Germinal center (tissue), 1 donor: ENCODE results near the gene LECT2.

Experiments
- DNase-seq: peaks from one replicate; pipeline ENCODE4 v3.0.0; 2012; ENCODE audit warnings: mixed read lengths, low spot score

Gene LECT2

DNA sequence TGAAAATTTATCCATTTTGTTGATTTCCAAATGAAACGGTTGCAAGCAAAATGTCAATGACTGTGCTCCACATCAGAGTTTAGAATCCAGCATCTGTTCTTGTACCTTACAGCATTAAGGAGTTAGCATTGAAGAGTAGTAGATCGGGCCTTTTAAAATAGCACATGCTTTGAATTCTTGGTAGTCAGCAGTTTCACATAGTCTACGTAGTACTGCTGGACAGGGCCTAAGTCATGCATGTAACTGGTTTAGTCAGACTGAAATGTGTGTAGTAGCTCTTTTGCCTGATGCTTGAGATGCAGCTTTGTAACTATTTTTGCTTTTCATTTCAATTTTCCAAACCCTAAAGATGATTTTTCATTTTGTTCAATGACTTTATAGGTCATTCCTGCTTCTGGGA lies 19.8 kb downstream of the LECT2 start:
- no peak for DNase-seq

DNA sequence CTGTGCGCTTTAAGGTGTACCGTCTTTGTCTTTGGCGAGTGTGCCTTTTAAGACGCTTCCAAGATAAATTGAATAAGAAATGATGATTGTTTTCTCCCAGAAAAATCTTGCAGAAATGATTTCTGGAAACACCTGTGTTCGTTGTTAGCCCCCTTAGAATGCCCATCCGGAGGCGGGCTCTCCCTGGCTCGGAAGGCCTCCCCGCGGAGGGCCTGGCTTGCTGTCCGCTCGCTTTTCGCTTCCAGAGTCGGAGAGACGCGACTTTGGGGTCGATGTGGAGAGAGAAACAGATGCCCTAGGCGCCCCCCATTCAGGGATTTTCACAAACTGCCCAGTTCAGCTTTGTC lies 23.9 kb downstream of the LECT2 start:
- no peak for DNase-seq

DNA sequence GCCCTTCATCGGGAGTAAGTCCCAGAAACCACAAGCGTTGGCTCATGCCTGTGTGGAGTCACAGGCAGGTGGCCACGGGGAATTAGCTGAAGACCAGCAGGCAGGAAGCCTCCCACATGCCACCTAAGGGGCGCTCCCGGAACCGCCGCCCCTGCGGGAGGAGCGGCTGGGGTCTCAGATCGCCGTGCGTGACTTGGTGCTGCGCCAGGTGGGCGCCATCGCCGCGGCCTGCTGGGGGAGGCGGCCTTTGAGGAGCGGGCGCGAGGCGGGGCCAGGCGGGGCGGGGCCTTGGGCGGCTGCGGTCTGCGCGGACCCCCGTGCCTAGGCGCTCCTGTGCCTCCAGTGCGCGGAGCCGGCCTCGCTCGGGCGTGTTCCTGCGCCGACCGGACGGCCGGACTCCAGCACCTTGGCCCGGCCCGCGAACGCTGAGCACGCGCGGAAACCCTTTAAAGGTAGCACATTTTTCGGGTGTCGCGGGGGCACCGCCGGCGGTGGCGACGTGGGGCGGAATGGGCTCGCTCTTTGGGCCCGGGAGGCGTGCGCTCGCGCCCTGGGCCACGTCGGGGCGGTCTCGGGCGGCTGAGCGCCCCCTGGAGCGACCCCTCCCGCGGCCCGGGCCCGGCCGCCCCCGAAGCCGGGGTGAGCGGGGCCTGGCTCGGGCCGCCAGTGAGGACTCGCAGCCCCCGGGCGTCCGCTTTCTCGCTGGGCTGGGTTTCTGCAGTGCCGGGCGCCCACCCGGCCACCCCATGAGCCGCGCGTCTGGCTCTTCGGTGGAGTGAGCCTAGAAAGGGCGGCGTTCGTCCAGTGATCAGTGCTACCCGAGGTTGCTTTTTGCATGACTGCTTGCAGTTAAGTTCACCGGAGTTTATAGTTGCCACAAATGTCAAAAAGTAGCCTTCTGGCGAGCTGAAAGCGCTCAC lies 24.5 kb downstream of the LECT2 start:
- DNase-seq, result peak; percentile 4

DNA sequence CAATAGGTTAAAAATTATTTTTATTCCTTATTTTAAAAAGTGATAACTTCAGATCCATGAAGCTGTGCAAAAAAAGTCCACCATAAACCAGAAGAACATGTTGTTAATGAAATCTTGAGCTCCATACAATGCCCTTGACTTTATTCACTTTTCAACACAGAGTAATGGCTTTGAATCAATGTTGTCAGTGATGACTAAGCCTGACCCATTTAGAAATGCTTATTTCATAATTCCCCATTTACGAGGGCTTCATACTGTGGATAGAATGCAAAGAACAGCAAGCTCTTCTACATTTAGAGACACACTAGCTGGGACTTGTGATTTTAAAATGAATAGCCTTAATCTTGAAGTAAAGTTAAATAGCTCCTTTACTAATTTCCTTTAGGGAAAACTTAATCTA lies 33.4 kb downstream of the LECT2 start:
- DNase-seq, result no peak

DNA sequence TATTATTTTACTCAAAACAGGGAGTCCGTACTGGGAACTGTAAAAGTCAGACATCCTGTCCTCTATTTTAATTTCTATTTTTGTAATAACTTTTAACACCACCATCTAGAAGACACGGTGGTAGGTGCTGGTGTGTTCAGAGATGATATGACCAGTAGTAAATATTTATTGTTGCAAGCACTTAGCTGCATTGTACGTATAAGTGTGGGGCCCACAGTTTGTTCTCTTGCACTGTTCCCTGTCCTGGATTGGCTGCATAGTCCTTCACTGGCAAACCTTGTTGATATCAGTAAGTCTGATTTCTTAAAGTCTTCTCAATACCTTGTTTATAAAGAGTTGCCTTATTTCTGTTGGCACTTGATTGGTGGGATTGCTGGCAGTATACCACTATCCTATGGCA lies 34.6 kb downstream of the LECT2 start:
- no peak for DNase-seq

DNA sequence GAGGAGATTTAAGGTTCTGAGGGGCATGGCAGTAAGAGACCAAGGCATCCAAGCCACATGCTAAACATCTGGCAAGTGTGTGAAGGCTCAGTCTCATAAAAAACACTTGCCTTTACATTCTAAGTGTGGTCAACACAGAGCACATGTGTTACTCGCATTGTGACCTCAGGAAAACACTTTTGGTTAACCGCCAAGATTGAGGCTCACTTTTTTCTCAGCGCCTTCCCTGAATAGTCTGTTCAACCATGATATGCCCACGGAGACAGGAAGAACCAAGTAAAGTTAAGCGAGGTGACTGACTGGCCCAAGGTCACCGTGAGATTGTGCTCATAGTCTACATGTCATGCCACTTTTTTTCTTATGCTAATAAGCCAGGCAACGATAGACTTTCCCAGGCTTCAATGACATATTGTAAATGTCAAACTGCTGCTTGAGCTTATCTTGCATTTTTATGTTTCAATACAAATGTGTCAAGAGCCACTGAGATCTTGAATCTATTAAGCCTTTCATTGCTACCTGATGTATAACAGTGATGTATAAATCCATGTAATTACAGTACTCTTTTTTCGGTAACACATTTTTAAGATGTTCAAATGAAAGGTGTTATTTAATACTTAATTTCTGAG lies 38.0 kb downstream of the LECT2 start:
- no peak for DNase-seq

DNA sequence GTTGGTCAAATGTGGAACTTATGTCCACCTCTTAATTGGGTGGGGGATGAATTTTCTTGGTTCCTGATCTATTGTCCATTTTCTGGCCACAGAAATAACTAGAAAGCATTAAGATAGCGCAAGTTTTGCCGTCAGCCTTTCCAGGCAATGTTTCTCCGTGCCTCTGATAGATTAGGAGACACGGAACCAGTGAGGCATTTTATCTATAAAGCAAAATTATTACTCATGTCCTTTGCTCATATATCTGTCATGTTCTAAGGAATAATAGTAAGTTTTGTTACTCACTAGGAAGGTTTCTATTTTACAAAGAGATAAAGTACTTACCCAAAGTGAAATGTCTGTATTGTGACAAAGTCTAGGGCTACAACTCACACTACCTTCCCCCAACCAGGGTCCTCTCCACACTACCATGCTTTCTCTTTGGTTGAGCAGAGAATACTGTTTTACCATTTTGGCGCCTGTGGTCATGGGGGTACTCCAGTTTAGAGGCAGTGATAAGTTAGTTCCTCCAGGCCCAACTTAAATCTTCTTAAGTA lies 39.2 kb downstream of the LECT2 start:
- no peak for DNase-seq

DNA sequence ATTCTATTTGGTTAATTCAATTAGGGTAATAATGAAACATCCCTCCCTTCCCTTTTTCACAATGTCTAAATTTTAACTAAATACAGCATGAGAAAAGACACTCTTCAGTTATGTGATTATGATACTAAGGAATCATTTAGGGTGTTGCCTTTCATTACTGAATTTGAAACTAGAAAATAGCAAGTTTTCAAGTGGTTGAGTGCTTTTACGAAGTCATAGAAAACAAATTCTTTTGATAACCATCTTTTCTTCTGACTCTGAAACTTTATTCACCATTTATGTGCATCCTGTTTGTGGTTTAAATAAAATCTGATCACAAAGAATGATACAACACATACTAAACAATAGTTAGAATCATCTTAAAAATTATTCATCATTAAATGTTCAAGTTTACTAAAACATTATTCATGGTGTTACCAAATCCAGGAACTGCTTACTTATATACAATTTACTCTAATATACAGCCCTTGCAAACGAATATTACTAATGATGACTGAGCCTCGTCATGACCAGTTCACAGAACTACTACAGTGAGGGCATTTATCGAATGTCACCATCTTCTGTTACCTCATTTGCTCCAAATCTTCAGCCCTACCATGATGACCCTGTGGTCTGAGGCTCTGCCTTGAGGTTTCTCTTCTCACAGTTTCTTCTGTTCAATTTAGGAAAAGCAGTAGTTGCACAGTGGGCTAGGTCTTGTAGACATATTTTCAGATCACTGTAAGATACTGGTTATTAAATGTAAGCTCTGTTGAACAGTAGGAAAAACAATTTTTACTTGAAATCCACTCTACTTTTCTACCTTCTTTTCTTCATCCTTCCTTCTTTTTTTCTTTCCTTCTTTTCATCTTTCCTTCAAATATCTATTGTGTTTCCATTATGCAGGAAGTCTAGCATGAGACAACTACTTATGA lies 40.8 kb downstream of the LECT2 start:
- DNase-seq, result no peak

DNA sequence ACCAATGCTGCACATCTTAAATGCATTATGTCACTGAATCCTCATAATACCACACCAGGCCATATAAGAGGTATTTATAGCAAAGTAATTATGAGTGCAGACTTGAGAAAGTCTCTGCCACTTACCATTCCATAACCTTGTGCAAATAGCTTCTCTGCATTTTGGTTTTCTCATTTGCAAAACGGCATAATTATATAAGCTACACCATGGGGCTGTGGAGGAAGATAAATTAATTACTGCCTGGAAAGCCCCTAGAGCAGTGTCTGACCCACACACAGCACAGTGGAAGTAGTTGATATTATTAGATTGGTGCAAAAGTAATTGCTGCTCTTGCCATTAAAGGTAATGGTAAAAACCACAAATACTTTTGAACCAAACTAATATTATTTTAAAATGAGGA lies 49.6 kb downstream of the LECT2 start:
- no peak for DNase-seq

DNA sequence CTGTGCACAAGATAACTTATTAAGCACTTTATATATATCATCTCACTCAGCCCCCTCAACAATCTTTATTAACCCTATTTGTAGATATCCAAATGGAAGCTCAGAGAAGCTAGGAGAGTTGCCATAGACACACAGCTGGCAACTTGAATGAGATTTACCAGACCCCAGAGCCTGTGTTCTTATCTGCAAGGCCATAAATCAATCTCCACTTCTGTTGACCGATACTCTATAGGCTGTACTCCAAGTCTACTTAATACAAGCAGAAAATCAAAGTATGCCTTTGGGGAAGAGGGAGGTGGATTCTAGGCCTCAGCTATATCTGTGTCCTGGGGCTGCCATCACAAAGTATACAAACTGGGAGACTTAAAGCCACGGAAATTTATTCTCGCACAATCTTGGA lies 53.1 kb downstream of the LECT2 start:
- no peak for DNase-seq

DNA sequence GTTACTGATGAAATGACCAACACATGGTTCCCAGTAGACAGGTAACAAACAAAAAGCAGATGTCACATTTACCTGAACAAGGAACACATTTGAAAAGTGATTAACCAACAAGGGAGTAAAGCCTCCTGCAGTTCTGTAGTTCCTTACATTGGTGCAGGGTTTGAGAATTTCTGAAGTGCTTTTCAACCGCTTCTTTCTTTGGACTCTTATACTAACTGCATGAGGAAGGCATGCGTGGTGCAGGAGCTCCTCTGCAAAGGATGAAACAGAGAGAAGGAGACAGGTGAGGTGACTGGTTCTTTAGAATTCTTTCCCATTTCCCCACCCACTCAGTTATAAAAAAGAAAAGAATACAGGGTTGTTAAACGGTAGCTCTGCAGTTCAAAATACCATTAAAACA lies 54.5 kb downstream of the LECT2 start:
- no peak for DNase-seq

DNA sequence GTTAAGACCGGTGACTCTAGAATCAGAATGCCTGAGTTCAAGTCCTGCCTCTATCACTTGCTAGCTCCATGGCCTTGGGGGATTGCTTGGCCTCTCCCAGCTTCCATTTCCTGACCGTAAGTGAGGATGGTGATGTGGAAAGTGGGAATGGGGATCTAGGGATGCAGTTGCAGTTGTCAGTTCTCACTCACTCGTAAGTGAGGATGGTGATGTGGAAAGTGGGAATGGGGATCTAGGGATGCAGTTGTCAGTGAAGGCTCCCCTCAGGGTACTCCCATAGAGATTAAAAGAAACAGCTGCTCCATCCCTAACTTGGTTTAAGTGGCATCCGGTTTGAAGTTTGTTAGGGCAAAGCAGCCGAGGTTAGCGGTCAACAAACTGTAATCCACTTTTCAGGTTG lies 56.1 kb downstream of the LECT2 start:
- DNase-seq, result no peak
